ENCODE data around the gene WIPF3.

The WIPF3 gene

DNA sequence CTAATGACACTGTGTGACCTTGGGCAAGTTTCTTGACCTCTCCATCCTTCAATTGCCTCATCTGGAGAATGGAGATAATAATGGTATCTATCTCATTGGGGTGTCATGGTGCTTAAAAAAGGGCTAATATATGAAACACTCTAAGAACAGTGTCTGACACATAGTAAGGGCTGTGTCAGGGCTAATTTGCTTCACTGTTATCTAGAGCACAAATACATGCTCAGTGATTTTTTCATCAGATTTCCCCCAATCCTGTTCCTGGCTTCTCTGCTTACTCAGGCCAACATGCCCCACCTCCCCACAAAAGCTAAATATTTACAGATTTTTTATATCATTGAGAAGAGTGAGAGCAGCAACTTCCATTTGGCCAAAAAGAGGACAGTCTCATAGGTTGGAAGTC is 20.6 kb downstream of the WIPF3 start:
- no peaks in the 10 kb centered on the region for H3K9me3 ChIP-seq (ENCODE audit: insufficient read depth, low read depth, low read length)
- H3K9me2 ChIP-seq (replicated peaks; ENCODE audit: low read depth, low read length): no peaks in the 10 kb centered on the region
- H3K9ac ChIP-seq (ENCODE audit: low read depth, low read length, poor library complexity, severe bottlenecking): no peak overlapping the region
- H3K4me2 ChIP-seq (ENCODE audit: low read depth, low read length, poor library complexity, severe bottlenecking): no peak overlapping the region
- no peaks in the 10 kb centered on the region for H3K4me1 ChIP-seq (ENCODE audit: insufficient read depth, low read length, poor library complexity, severe bottlenecking)
- no peak overlapping the region for H2AFZ ChIP-seq (ENCODE audit: low read length)
- H3K4me3 ChIP-seq (ENCODE audit: low read length, poor library complexity, severe bottlenecking): no peak overlapping the region
- no peaks in the 10 kb centered on the region for H4K20me1 ChIP-seq (ENCODE audit: insufficient read depth, low read length, poor library complexity, severe bottlenecking)
- no peaks in the 10 kb centered on the region for H3K79me2 ChIP-seq (ENCODE audit: insufficient read depth, low read length)
- H3K36me3 ChIP-seq (ENCODE audit: insufficient read depth, low read length): no peaks in the 10 kb centered on the region
- H3K27me3 ChIP-seq (ENCODE audit: insufficient read depth, low read length, poor library complexity, severe bottlenecking): no peaks in the 10 kb centered on the region
- no peaks in the 10 kb centered on the region for H3F3A ChIP-seq (ENCODE audit: low read depth)
- TF ChIP-seq, protein P1, sequence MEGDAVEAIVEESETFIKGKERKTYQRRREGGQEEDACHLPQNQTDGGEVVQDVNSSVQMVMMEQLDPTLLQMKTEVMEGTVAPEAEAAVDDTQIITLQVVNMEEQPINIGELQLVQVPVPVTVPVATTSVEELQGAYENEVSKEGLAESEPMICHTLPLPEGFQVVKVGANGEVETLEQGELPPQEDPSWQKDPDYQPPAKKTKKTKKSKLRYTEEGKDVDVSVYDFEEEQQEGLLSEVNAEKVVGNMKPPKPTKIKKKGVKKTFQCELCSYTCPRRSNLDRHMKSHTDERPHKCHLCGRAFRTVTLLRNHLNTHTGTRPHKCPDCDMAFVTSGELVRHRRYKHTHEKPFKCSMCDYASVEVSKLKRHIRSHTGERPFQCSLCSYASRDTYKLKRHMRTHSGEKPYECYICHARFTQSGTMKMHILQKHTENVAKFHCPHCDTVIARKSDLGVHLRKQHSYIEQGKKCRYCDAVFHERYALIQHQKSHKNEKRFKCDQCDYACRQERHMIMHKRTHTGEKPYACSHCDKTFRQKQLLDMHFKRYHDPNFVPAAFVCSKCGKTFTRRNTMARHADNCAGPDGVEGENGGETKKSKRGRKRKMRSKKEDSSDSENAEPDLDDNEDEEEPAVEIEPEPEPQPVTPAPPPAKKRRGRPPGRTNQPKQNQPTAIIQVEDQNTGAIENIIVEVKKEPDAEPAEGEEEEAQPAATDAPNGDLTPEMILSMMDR (conservative IDR thresholded peaks at IDR 0.05; ENCODE audit: low read length): no peak
- no peak for TF ChIP-seq EZH2phosphoT487 (IDR thresholded peaks at IDR 0.05; ENCODE audit: borderline replicate concordance)

DNA sequence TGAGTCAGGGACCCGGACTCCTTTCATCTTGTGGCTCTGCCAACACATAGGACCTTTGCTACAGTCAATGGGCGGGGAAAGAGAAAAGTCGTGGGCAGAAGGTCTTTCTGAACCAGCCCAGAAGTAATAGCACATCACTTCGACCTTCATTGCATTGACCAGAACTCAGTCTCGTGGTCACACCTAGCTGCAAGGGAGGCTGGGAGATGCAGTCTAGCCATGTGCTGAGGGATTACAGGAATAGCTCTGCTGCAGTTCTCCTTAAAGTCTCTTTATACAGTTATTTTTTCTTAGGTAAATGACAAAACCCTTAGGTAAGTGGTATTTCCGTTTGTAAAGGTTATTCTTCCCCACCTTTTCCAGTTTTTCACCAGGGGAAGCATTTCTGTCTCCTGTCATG is 25.4 kb downstream of the WIPF3 start:
- Histone ChIP-seq H3K9ac (ENCODE audit: low read depth, low read length, poor library complexity, severe bottlenecking) (no peak overlapping the region), H3K79me2 (ENCODE audit: insufficient read depth, low read length) (no peaks in the 10 kb centered on the region), H3K4me2 (ENCODE audit: low read depth, low read length, poor library complexity, severe bottlenecking) (no peak overlapping the region), H3F3A (ENCODE audit: low read depth) (no peaks in the 10 kb centered on the region), H4K20me1 (ENCODE audit: insufficient read depth, low read length, poor library complexity, severe bottlenecking) (no peaks in the 10 kb centered on the region), H3K9me3 (ENCODE audit: insufficient read depth, low read depth, low read length) (no peaks in the 10 kb centered on the region), H3K4me3 (ENCODE audit: low read length, poor library complexity, severe bottlenecking) (no peak overlapping the region), H3K9me2 (replicated peaks; ENCODE audit: low read depth, low read length) (no peaks in the 10 kb centered on the region), H3K4me1 (ENCODE audit: insufficient read depth, low read length, poor library complexity, severe bottlenecking) (no peaks in the 10 kb centered on the region), H3K27me3 (ENCODE audit: insufficient read depth, low read length, poor library complexity, severe bottlenecking) (no peaks in the 10 kb centered on the region), H3K36me3 (ENCODE audit: insufficient read depth, low read length) (no peaks in the 10 kb centered on the region), H2AFZ (ENCODE audit: low read length) (no peak overlapping the region)
- no peak for TF ChIP-seq EZH2phosphoT487 (IDR thresholded peaks at IDR 0.05; ENCODE audit: borderline replicate concordance)
- TF ChIP-seq, protein P1 (conservative IDR thresholded peaks at IDR 0.05; ENCODE audit: low read length): no peak

DNA sequence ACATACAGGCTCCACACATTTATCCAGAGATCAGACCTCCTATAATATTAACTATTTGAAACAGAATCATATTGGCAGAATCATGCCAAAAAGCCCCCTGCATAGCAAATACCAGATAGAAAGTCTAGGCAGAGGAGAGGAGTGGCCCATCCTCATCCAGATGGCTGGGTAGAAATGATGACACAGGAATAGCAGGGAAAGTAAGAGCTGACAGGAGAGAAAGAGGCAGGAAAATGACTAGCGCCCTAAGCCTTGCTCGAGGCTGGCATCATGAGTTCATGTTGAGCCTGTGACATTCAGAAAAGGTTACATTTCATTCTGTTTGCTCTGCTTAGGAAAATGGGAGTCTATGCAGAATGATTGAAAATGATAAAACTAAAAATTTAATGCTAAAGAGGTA is 27.6 kb downstream of the WIPF3 start:
- Histone ChIP-seq H3K36me3 (ENCODE audit: insufficient read depth, low read length) (no peaks in the 10 kb centered on the region), H3K4me2 (ENCODE audit: low read depth, low read length, poor library complexity, severe bottlenecking) (no peak overlapping the region), H3F3A (ENCODE audit: low read depth) (no peaks in the 10 kb centered on the region), H3K79me2 (ENCODE audit: insufficient read depth, low read length) (no peaks in the 10 kb centered on the region), H3K4me1 (ENCODE audit: insufficient read depth, low read length, poor library complexity, severe bottlenecking) (no peaks in the 10 kb centered on the region), H3K9ac (ENCODE audit: low read depth, low read length, poor library complexity, severe bottlenecking) (no peak overlapping the region), H4K20me1 (ENCODE audit: insufficient read depth, low read length, poor library complexity, severe bottlenecking) (no peaks in the 10 kb centered on the region), H3K9me3 (ENCODE audit: insufficient read depth, low read depth, low read length) (no peaks in the 10 kb centered on the region), H3K9me2 (replicated peaks; ENCODE audit: low read depth, low read length) (no peaks in the 10 kb centered on the region), H3K4me3 (ENCODE audit: low read length, poor library complexity, severe bottlenecking) (no peak overlapping the region), H2AFZ (ENCODE audit: low read length) (no peak overlapping the region), H3K27me3 (ENCODE audit: insufficient read depth, low read length, poor library complexity, severe bottlenecking) (no peaks in the 10 kb centered on the region)
- TF ChIP-seq EZH2phosphoT487 (IDR thresholded peaks at IDR 0.05; ENCODE audit: borderline replicate concordance): no peak
- TF ChIP-seq, protein P1 (conservative IDR thresholded peaks at IDR 0.05; ENCODE audit: low read length): no peak

Measured in Loucy (cell line).